ENCODE data around the gene PPP1R13B. TPM values are rescaled to one million over a fixed set of nuclear protein-coding genes. Genes with fewer than 3 reads are reported as not detected.
"Not testable (repeated sequence)": the region's sequence is repeated elsewhere in the genome, so short reads cannot be mapped to it uniquely, and the experiment has no call there.

The PPP1R13B gene
- total RNA-seq, 1 donor from 2014 or later, result 67.8 TPM

DNA sequence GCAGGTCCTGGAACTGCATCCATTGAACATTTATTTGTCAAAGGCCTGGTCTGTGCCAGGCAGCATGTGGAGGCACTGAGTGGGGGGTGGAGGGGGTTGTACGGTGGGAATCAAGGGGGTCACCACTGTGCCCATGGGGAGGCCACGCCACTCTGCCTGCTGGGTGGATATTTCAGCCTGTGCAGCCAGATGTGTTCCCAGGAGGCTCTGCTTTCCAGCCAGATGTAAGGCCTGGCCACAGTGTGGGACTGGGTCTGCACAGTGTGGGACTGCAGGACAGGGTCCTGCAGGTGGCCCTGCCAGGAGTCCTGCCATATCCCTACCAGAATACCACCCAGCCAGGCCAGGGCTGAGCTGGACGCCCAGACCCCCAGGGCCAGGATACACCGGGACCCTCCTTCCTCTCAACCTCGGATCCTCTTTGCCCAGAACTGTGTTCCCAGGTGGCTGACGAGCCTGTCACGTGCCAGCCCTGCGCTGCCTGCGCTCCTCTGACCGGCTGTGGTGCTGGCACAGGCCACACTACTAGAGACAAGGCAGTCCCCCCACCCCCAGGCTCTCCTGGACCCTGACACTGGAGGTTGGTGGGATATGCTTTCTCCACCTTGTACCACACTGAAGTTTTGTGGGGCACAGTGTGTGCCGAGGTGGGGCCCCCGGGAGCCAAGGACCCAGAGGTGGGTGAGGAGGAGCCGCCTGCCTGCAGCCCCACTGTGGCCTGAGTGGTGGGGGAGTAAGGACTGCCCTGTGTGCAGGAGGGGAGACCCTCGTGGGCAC is 149.6 kb downstream of the PPP1R13B start:
- intact Hi-C loops (cut with DNase I), result no loop called here
- DNase-seq (ENCODE audit: low spot score), result no peak

- DNase-seq (ENCODE audit: low spot score), result no peak
- intact Hi-C loops (cut with DNase I), result no loop called here
These were observed 150.2 kb downstream of the PPP1R13B start for GRCh38 chr14:103697206-103697602.

DNA sequence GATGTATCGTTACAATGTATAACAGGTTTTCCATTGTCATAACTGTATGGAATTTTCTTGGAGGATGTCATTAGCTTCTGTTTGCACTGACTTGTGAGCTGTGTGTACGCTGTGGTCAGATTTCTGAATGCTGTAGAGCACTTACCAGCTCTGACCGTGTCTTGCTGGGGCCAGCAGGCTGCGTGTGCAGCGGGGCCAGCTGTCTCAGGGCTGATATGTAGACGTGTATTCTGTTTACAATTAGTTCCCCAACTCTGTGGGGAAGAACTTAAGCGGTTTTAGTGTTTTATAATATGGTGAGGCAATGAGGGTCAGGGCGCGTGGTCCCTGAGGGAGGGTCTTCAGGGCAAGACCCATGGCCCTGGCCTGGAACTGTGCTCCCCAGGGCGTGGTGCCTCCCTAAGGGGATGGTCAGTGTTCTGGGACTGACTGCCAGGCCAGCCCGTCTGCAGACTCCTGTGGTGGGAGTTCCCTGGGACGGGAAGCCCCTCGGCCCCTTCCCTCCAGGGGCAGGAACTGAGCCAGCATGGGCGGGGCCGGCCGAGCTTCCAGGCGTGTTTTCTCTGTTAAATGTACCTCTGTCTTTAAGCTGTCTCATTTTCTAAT is 150.8 kb downstream of the PPP1R13B start:
- intact Hi-C loops (cut with DNase I), result no loop called here

DNA sequence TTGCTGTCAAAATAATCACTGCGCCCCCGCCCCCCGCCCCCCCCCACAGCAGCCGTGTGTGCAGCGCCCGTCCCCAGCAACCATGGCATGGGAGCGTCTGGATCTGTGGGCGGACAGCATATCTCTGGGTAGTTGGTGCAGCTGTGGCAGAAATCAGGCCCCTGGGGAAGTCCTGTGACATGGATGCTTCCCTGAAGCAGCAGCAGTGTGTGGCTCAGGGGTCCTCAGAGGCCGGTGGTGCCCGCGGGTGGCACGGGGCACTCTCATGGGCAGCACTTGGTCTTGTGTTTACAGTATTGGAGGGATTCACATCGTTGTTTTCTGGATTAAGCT is 151.3 kb downstream of the PPP1R13B start:
- no peak for DNase-seq (ENCODE audit: low spot score)
- intact Hi-C loops (cut with DNase I), result no loop called here

More for the DNA sequence above, 150.8 kb downstream of the PPP1R13B start:
- no peak for DNase-seq (ENCODE audit: low spot score)

- DNase-seq (ENCODE audit: low spot score), result no peak
- intact Hi-C loops (cut with DNase I), result no loop called here
These were observed 151.9 kb downstream of the PPP1R13B start for GRCh38 chr14:103695296-103696069.

DNA sequence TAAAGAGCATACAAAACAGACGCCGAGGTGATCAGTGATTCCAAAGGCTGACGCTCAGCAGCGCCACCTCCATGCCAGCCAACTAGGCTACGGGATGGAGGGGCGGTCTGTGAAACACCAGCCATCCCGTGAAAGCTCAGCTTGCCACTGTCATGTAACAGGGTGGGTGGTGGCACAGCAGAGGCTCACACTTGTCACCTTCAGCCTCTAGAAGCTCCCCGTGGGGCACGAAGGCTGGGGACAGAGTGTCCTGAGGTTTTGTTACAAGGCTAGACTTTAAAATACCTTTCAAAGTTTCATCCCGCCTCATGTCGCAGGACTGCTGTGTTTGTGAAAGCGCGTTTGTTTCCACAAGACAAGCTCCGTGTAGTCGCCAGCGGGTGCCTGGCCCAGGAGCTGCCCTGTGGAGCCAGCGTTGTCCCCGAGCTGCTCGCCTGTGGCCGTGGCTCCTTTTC is 152.8 kb downstream of the PPP1R13B start:
- intact Hi-C loops (cut with DNase I), result no loop called here
- DNase-seq (ENCODE audit: low spot score), result no peak

DNA sequence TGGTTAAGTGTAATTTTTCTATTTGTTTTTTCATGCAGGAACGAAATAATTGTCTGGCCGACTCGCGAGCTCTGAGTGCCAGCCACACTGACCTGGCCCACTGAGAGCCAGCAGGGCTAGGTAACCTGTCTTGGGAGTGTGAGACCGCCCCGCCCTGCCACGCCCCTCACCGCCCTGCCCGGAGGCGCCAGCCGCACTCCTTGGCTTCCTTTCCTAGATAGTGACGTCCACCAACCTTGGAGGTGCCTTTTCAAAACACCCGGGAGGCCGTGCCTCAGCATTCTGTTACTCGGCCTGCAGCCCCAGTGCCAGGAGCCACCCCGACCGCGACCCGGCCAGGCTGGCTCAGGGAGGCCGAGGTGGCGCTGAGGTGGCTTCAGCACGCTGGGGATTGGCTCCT is 153.9 kb downstream of the PPP1R13B start:
- intact Hi-C loops (cut with DNase I), result no loop called here
- DNase-seq (ENCODE audit: low spot score), result no peak

- no peak for DNase-seq (ENCODE audit: low spot score)
- intact Hi-C loops (cut with DNase I), result no loop called here
These were observed 154.5 kb downstream of the PPP1R13B start for GRCh38 chr14:103692871-103693270.

- intact Hi-C loops (cut with DNase I), result no loop called here
- DNase-seq (ENCODE audit: low spot score), result no peak
These were observed 155.2 kb downstream of the PPP1R13B start for GRCh38 chr14:103692159-103692558.

DNA sequence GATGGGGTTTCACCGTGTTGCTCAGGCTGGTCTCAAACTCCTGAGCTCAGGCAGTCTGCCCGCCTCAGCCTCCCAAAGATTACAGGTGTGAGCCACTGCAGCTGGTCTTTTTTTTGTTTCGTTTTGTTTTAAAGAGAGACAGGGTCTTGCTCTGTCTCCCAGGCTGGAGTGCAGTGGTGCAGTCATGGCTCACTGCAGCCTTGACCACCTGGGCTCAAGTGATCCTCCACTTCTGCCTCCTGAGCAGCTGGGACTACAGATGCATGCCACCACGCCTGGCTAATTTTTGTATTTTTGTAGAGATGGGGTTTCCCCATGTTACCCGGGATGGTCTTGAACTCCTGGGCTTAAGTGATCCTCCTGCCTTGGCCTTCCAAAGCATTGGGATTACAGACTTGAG is 155.7 kb downstream of the PPP1R13B start:
- intact Hi-C loops (cut with DNase I); DNase-seq (ENCODE audit: low spot score): not testable (repeated sequence)

DNA sequence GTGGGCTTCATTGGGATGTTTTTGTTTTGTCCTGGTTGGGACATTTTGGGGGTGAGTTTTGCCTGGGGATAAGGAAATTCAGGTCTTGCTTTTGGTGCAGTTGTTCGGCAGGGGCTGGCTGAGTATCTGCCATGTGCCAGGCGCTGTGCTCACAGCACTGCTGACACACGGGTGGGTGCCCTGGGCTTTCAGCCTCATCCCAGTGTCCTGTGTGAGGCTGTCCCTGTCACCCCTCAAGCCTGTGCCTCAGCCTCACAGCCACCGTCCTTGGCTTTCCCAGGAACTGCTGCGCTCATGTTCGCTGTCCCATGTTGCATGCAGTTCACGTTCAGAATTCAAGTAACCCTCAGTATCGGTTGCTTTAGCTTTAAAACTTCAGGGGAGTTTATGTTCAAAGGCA is 157.0 kb downstream of the PPP1R13B start:
- intact Hi-C loops (cut with DNase I), result no loop called here
- no peak for DNase-seq (ENCODE audit: low spot score)

DNA sequence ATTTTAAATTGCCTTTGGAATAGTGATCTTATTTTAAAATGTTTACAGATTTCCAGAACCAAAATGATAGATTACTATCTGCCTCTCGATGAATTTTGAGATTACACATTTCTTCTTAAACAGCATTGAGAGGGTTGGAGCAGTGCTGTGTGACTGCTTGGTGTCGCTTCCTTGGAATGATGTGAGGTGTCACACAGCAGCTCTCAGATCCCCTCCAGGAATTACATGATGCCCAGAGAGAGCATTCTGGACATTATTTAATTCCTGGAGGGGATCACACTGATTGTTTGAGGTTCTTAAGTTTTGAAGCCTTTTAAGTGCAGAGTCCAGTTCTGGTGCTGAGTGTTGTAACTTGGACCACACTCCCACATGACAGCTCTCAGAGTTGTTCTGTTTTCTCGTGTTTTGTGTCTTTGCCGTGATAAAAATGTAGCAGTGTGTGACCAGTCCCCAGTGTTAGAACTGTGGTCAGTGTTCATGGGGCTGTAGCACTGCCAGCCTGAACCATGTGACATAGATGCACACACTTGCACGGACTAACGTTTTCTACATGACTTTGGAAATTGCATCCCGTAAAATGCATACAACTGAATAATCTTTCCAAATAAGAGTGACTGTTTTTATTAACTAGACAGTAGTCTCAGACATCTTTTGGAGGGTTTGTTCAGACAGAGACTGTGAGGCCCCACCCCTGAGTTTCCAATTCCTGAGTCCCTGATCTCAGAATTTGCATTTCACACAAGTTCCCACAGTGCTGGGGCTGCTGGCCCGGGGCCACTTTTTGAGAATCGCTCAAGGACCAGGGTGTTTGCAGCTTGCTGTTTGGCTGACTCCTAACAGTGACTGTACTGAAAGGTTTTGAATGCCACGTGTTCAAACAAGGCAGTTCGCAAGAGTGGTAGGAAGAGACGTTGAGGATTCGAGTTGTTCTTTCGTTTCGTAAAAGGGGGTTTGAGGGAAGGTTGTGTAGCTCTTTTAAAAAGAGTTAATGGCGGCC is 158.2 kb downstream of the PPP1R13B start:
- no peak for DNase-seq (ENCODE audit: low spot score)
- intact Hi-C loops (cut with DNase I), result no loop called here

DNA sequence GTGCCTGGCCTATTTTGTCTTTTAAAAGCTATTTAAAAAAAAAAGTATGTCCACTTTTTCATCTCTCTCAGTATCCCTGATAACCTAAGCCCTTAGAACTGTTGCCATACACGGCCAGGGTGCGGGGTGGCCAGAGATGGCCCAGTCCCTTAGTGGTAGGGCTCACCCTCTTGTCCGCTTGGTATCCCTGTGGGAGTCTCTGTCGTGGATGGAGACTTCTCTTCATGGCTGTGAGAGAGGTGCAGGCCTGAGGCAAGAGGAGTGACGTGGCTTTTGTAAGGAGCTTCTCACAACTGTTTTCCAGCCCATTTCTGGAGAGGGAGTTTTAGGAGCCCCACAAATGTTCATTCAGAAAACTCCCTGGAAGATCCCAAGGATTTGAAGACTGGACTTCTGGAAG is 158.9 kb downstream of the PPP1R13B start:
- no peak for DNase-seq (ENCODE audit: low spot score)

DNA sequence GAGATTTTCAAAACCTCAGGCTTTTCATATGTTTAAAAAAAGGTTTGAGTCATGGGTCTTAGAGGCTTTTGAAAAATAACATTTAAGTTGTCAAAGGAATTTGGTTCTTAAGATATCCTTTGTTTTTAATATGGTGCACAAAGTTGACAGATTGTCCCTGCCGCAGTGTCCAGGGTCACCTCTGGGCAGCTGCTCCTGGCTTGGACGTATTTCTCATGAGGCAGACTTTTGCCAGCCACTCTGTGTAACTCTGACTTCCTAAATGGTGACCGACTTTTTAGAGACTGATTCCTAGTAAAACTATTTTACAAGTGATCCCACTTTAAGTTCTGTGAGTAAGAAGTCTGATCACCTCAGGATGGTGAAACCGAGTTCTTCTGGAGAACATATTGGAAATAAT is 159.7 kb downstream of the PPP1R13B start:
- DNase-seq (ENCODE audit: low spot score), result no peak
- intact Hi-C loops (cut with DNase I), result no loop called here

More for the DNA sequence above, 158.9 kb downstream of the PPP1R13B start:
- intact Hi-C loops (cut with DNase I), result no loop called here

DNA sequence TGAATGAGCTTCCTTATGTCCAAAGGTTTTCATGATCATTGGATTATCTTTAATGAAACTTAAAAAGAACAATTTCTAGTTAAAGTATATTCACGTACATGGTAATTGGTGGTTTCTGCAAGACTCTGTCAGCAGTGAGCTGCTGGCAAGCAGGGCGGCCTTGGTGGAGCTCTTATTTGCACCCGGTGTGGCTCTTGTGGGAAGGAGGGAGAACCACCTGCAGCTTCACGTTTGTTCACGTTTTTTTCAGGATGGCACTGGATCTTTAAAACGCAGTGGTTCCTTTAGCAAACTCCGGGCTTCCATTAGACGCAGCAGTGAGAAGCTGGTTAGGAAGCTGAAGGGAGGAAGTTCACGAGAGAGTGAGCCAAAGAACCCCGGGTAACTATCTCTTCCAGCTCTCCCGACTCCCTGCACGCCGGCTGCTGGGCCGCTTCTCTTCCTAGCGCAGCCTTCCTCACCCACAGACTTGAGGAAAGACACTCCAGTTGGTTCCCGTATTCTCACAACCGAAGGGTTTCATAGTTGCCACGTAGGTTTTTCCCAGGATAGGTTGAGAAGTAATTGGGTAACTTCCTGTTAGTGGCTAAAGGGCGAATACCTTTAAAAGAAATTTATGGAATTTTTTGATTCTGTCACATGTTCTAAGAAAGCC is 160.4 kb downstream of the PPP1R13B start:
- no peak for DNase-seq (ENCODE audit: low spot score)
- intact Hi-C loops (cut with DNase I), result no loop called here

DNA sequence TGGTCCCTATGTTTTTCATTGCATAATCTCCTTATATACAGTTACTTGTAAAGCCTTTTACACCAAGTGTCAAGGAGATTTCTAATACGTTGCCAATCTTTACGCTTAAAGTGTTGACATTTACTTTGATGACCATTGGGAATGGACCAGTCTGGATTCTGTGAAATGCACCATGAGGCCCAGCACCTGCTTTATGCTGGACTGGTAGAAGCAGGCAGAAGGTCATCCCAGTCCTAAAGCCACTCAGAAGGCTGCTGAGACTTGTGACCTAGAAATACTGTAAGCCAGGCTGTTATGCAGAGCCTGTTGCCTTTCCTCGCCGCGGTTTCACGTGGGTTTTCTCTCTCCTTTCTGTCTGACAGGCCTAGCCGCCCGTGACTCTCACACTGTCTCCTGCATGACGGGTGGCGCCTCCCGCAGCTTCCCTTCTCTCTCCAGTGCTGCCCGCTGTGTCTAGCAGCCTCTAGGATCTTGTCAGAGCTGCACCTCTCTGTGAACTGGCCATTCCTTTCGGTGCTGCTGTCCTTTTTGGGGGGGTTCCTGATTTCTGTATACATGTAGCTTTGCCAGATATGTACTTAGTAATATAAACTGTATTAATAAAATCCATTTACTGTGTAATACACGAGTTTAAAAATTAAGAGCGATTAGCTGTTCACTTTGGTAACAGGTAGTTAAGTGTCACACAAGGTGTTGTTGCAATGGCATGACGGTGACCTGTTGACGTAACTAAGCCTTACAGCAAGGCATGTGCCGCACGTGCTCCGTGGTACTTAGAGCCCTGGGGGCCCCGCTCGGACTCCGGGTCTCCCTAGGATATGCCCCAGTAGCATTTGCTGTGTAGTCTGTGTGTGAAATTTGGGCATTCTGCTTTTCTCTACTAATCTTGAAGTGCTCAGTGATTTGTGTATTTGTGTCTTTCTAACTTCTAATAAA is 161.8 kb downstream of the PPP1R13B start:
- intact Hi-C loops (cut with DNase I), result no loop called here
- DNase-seq (ENCODE audit: low spot score), result no peak

- intact Hi-C loops (cut with DNase I), result no loop called here
These were observed 162.5 kb downstream of the PPP1R13B start for GRCh38 chr14:103684871-103685270.

GRCh38 chr14:103684471-103684870 is 162.9 kb downstream of the PPP1R13B start:
- DNase-seq (ENCODE audit: low spot score), result no peak
- intact Hi-C loops (cut with DNase I), result no loop called here

More at GRCh38 chr14:103684871-103685270, 162.5 kb downstream of the PPP1R13B start:
- DNase-seq (ENCODE audit: low spot score), result no peak

Data from cardiac septum (tissue), 1 donor.